Endothelial cell of umbilical vein (primary cell): ENCODE data around the gene ITM2C. TPM values are rescaled to one million over a fixed set of nuclear protein-coding genes. Genes with fewer than 3 reads are reported as not detected.

Experiments used
- BruUV-seq: library from RNA; stranded (reverse); fragments of 400-500 nt; replicated peaks from 2 replicates; lab custom pipeline; 2021; lab: Mats Ljungman, UMichigan
- CTCF ChIA-PET: fragments of 300-600, 350-600 bp; sonication (Branson Sonifier 250); formaldehyde crosslinking; loops from one replicate; lab custom pipeline; 2021; ENCODE audit warnings: antibody characterized with exemption, inconsistent platforms; lab: Charles Lee
- POLR2A ChIA-PET: fragments of 300-600, 350-600 bp; sonication (Branson Sonifier 250); formaldehyde crosslinking; loops from one replicate; lab custom pipeline; 2021; ENCODE audit warnings: antibody characterized with exemption, inconsistent platforms; lab: Charles Lee
- DNase-seq: peaks from one replicate; pipeline ENCODE4 v3.0.0-alpha.2; 2011; ENCODE audit warnings: low read depth, low spot score
- FAIRE-seq: peaks from 2 replicates; lab custom pipeline; 2011; peaks lifted over from hg19 to GRCh38; lab: Jason Lieb, UNC
- H2AFZ ChIP-seq: 2 replicates; pipeline ENCODE4 v1.6.0; 2012; ENCODE audit warnings: low read depth, low read length, control low read depth, inconsistent platforms
- H3K27ac ChIP-seq: 2 replicates; pipeline ENCODE4 v1.5.1; 2011; ENCODE audit warnings: low read depth, mild to moderate bottlenecking, control low read depth, low read length, moderate library complexity; ENCODE audit not compliant: insufficient read depth
- H3K27me3 ChIP-seq, 2 experiments: 2 replicates each; pipeline versions ENCODE4 v1.6.0 to v1.6.1; 2011; ENCODE audit warnings: low read length in 2 of 2, mixed read lengths in 1 of 2; ENCODE audit not compliant: control insufficient read depth in 2 of 2, insufficient read depth in 2 of 2
- H3K36me3 ChIP-seq, 2 experiments: 2 replicates in 1 of 2; 3 replicates in 1 of 2; pipeline ENCODE4 v1.5.1; 2011; ENCODE audit warnings: low read length in 2 of 2, mild to moderate bottlenecking in 1 of 2, moderate library complexity in 1 of 2; ENCODE audit not compliant: control insufficient read depth in 2 of 2, insufficient read depth in 2 of 2; ENCODE audit errors: extremely low read depth in 1 of 2
- H3K4me1 ChIP-seq: 3 replicates; pipeline ENCODE4 v1.5.1; 2011; ENCODE audit warnings: mild to moderate bottlenecking, low read length; ENCODE audit not compliant: control insufficient read depth, insufficient read depth; ENCODE audit errors: extremely low read depth
- H3K4me2 ChIP-seq: 2 replicates; pipeline ENCODE4 v1.6.1; 2011; ENCODE audit warnings: low read length, control low read depth, mixed read lengths; ENCODE audit not compliant: insufficient read depth
- H3K4me3 ChIP-seq, 3 experiments: fragments of 200-600 bp in 1 of 3; sonication (generic), shearing (Covaris generic) in 1 of 3; replicated peaks in 1 of 3; 2 replicates each; pipeline ENCODE4 v1.5.1; 2011 to 2016; ENCODE audit warnings: control low read depth in 3 of 3, low read length in 3 of 3, mild to moderate bottlenecking in 2 of 3, inconsistent platforms in 1 of 3, low read depth in 1 of 3, moderate library complexity in 1 of 3; ENCODE audit not compliant: insufficient read depth in 1 of 3
- H3K79me2 ChIP-seq: 2 replicates; pipeline ENCODE4 v1.6.0; 2012; ENCODE audit warnings: low read length, inconsistent platforms; ENCODE audit not compliant: control insufficient read depth, insufficient read depth
- H3K9ac ChIP-seq: replicated peaks from 2 replicates; pipeline ENCODE3; 2011; ENCODE audit warnings: low read length, control low read depth; ENCODE audit not compliant: insufficient read depth; ENCODE audit errors: extremely low read depth
- H3K9me1 ChIP-seq: replicated peaks from 3 replicates; pipeline ENCODE4 v1.6.0; 2011; ENCODE audit warnings: mild to moderate bottlenecking, low read length; ENCODE audit not compliant: control insufficient read depth, insufficient read depth; ENCODE audit errors: extremely low read depth
- H3K9me3 ChIP-seq: replicated peaks from 2 replicates; pipeline ENCODE4 v1.5.1; 2012; ENCODE audit warnings: low read length, inconsistent platforms; ENCODE audit not compliant: control insufficient read depth, insufficient read depth
- H4K20me1 ChIP-seq: replicated peaks from 2 replicates; pipeline ENCODE3; 2011; ENCODE audit warnings: mild to moderate bottlenecking, low read length; ENCODE audit not compliant: control insufficient read depth, insufficient read depth; ENCODE audit errors: extremely low read depth
- EZH2 ChIP-seq: IDR thresholded peaks from 2 replicates; pipeline ENCODE4 v1.6.1; 2012; ENCODE audit warnings: borderline replicate concordance, low read depth, mild to moderate bottlenecking, moderate library complexity, low read length, inconsistent platforms; ENCODE audit not compliant: severe bottlenecking
- FOS ChIP-seq: IDR thresholded peaks from 2 replicates; pipeline ENCODE4 v1.6.1; 2011; ENCODE audit warnings: mild to moderate bottlenecking, low read length, moderate library complexity, borderline replicate concordance; ENCODE audit not compliant: insufficient read depth
- GATA2 ChIP-seq: IDR thresholded peaks from 2 replicates; pipeline ENCODE4 v1.7.0; 2011; ENCODE audit warnings: low read depth, mild to moderate bottlenecking, moderate library complexity, mixed read lengths, low read length; ENCODE audit not compliant: insufficient read length, insufficient read depth
- JUN ChIP-seq: IDR thresholded peaks from 2 replicates; pipeline ENCODE4 v1.6.1; 2011; ENCODE audit warnings: borderline replicate concordance, low read depth; ENCODE audit not compliant: insufficient read length, insufficient read depth
- MYC ChIP-seq: IDR thresholded peaks from one replicate; pipeline ENCODE4 v1.6.1; 2011; ENCODE audit warnings: mild to moderate bottlenecking, low read depth, low read length
- POLR2A ChIP-seq: IDR thresholded peaks from 2 replicates; pipeline ENCODE4 v1.6.1; 2012; ENCODE audit warnings: low read depth, mild to moderate bottlenecking, control low read depth, low read length
- POLR2AphosphoS5 ChIP-seq: IDR thresholded peaks from 2 replicates; pipeline ENCODE4 v1.6.1; 2012; ENCODE audit warnings: low read depth, mild to moderate bottlenecking, control low read depth, low read length, moderate library complexity; ENCODE audit not compliant: insufficient read depth
- dilution Hi-C: fragments of 300-500 bp; cut with MboI; formaldehyde crosslinking; loops from one replicate; pipeline ENCODE4 v1.15.0; 2019; ENCODE audit warnings: low sequenced_read_pairs; ENCODE audit not compliant: extremely low pct_ligation_motif_present
- intact Hi-C: fragments of 100-400 bp; cut with micrococcal nuclease; formaldehyde crosslinking; loops from one replicate; pipeline ENCODE4 v1.10.0; 2022
- polyA plus RNA-seq, 4 experiments: library from polyadenylated mRNA; depleted of rRNA in 3 of 4; stranded (reverse) in 3 of 4; unstranded in 1 of 4; fragments of >200 nt; gene quantifications; 2 replicates each; pipeline versions ENCODE4 v1.2.1 to v1.2.3, GENCODE V29; 2011 to 2012; ENCODE audit warnings: missing spikeins in 1 of 4
- total RNA-seq: library from RNA; stranded (reverse); gene quantifications from 2 replicates; pipeline ENCODE4 v1.2.3, GENCODE V29; 2021
- TF ChIP-seq, protein P1 (sequence below), 2 donors: IDR thresholded peaks; 1 replicate in 1 of 2; 2 replicates in 1 of 2; pipeline ENCODE4 v1.5.1; 2011; ENCODE audit warnings: low read length in 2 of 2, mild to moderate bottlenecking in 2 of 2, moderate library complexity in 2 of 2, control low read depth in 1 of 2, inconsistent platforms in 1 of 2, low read depth in 1 of 2; ENCODE audit not compliant: insufficient read depth in 1 of 2; ENCODE audit errors: extremely low read depth in 1 of 2
- TF ChIP-seq, protein P2 (sequence below): IDR thresholded peaks from 2 replicates; pipeline ENCODE4 v1.6.1; 2011; ENCODE audit not compliant: insufficient read depth, insufficient read length

Gene ITM2C
- total and polyA plus RNA-seq, 2 donors (not counting 3 experiments of a cell fraction or from before 2014, with no cell fraction given): 12.0 to 12.1 TPM

DNA sequence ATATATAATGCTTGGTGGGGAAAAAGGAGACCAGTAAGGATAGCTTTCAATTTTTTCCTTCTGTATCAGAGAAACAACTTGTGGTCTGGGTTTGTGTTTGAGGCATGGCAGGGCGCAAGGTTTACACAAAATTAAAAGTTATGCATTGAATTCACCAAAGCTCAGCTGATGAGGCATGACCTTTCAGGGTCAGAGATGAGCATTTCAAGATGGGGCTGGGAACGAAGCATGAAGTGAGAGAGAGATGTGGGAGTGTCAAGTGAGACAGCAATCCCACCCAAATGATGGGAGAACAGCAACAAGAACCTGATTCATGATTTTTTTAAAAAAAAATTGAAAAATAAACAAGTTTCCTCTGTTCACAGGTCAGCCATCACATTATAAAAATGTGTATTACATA lies 55.4 kb downstream of the ITM2C start:
- BruUV-seq: no TSS peak
- Histone ChIP-seq H3K4me3 (no peak overlapping the region), H3K27ac (no peak overlapping the region), H4K20me1 (no peaks in the 10 kb centered on the region), H3K4me1 (no peaks in the 10 kb centered on the region), H3K36me3 (no peaks in the 10 kb centered on the region), H2AFZ (no peak overlapping the region), H3K4me2 (no peak overlapping the region), H3K79me2 (no peaks in the 10 kb centered on the region), H3K9me3 (no peaks in the 10 kb centered on the region), H3K9me1 (no peaks in the 10 kb centered on the region), H3K27me3 (peaks cover 0 to 20% of the 10 kb centered on the region in 2 experiments), H3K9ac (no peak overlapping the region)
- ChIA-PET CTCF (no interaction called here), POLR2A (no interaction called here)
- dilution Hi-C loops (no loop called here), intact Hi-C loops (no loop called here)
- TF ChIP-seq JUN: no peak
- TF ChIP-seq POLR2AphosphoS5: no peak
- TF ChIP-seq FOS: no peak
- TF ChIP-seq MYC: no peak
- TF ChIP-seq EZH2: no peak
- TF ChIP-seq, protein P1, sequence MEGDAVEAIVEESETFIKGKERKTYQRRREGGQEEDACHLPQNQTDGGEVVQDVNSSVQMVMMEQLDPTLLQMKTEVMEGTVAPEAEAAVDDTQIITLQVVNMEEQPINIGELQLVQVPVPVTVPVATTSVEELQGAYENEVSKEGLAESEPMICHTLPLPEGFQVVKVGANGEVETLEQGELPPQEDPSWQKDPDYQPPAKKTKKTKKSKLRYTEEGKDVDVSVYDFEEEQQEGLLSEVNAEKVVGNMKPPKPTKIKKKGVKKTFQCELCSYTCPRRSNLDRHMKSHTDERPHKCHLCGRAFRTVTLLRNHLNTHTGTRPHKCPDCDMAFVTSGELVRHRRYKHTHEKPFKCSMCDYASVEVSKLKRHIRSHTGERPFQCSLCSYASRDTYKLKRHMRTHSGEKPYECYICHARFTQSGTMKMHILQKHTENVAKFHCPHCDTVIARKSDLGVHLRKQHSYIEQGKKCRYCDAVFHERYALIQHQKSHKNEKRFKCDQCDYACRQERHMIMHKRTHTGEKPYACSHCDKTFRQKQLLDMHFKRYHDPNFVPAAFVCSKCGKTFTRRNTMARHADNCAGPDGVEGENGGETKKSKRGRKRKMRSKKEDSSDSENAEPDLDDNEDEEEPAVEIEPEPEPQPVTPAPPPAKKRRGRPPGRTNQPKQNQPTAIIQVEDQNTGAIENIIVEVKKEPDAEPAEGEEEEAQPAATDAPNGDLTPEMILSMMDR (IDR thresholded peaks at IDR 0.05; ENCODE audit: extremely low read depth in 1 of 2, insufficient read depth in 1 of 2, low read depth in 1 of 2, low read length in 2 of 2): no peak
- no peak for TF ChIP-seq GATA2
- TF ChIP-seq, protein P2, sequence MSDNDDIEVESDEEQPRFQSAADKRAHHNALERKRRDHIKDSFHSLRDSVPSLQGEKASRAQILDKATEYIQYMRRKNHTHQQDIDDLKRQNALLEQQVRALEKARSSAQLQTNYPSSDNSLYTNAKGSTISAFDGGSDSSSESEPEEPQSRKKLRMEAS: no peak
- no peak for TF ChIP-seq POLR2A
- DNase-seq (no peak), FAIRE-seq (no peak)
